Retina (tissue), 1 donor: Measurements from ENCODE around the gene ATF7IP.
"Not testable (repeated sequence)": the region's sequence is repeated elsewhere in the genome, so short reads cannot be mapped to it uniquely, and the experiment has no call there.

Experiments used
- DNase-seq: peaks from one replicate; pipeline ENCODE4 v3.0.0-alpha.2; 2016

ATF7IP gene

DNA sequence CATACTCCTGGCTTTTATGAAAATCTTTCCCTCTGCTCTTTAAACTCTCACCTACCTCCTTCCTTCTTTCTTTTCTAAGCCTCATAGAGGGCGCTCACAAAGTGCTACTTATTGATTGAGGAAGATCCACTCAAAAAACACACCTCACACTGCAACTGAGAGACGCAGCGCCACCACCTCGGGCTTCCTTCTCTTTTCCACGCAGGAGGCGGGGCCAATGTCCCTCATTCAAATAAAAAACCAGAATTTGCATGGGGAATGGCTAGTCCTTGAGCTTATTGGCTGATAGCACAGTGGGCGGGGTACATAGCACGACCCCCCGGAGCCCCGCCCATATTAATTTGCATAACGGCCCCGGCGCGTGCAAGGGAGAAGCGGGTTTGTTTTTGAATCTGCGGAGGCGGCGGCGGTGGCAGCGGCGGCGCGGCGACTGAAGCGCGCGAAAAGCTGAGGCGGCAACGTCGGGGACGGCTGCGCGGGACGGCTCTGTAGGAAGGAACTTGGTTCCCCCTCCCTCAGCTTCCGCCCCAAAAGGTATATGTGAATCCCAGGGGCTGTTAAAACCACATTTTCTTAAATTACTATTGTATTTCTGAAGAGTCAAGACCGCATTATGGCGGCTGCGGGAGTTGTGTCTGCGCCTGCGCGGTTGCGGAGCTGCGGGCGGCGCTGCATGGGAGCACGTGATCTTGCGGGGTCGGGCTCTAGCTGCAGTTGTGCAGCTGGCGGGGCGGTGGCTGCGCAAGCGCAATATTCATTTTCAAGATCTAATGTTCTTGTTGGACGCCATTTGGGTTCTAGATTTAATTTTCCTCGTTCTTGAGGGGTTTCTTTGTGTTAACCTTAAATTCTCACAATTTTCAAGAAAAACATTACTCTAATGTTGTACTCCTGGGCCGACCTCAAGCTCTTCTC lies at the start of gene ATF7IP:
Gene ATF7IP (plus strand): TSS at position 389 of the 915 bp plus-strand sequence. CDS start 58,234 bp downstream, outside the sequence.
- DNase-seq = peak; percentile 98

DNA sequence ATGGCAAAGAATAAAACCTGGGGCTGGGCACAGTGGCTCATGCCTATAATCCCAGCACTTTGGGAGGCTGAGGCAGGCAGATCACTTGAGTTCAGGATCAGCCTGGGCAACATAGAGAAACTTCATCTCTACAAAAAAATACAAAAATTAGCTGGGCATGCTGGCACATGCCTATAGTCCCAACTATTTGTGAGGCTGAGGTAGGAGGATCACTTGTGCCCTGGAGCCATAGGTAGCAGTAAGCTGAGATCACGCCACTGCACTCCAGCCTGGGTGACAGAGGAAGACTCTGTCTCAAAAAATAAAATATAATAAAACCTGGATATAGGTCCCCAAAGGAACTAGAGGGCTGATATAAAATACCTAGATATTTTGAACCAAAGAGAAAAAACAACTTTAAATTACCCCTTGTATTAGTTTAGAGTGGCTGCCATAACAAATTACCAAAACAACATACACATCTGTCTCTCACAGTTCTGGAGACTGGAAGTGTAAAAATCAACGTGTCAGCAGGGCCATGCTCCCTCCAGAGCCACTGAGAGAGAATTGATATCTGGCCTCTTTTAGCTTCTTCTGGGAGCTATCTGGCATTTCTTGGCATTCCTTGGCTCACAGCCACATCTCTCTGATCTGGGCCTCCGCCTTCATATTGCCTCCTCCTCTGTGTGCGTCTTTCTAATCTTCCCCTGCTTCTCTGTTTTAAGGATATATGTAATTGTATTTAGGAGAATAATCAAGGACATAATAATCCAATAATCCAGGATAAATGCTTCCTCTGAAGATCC lies 47.9 kb upstream of the ATF7IP start:
- no peak for DNase-seq

- not testable (repeated sequence) for DNase-seq
These were observed 45.6 kb upstream of the ATF7IP start for GRCh38 chr12:14319704-14320427.

DNA sequence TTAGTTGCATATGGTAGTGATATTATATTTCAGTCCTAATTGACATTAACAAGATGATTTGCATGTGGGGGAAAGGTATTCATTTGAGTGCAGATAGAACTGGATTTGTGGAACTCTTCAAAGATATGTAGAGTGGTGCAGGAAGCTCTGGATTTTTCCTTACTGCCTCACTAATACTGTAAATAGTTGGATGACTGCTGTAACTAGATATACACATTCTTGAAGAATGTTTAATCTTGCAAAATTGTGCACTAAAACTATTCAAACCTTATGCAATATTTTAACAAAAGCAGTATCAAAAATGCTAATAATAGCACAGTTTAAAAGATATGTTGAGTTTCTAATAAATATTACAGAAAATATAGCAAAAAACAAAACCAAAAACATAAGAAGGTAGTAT lies 43.1 kb upstream of the ATF7IP start:
- DNase-seq = no peak

GRCh38 chr12:14325716-14326343 lies 39.7 kb upstream of the ATF7IP start:
- no peak for DNase-seq

- no peak for DNase-seq
These were observed 38.8 kb upstream of the ATF7IP start for GRCh38 chr12:14326699-14327098.

DNA sequence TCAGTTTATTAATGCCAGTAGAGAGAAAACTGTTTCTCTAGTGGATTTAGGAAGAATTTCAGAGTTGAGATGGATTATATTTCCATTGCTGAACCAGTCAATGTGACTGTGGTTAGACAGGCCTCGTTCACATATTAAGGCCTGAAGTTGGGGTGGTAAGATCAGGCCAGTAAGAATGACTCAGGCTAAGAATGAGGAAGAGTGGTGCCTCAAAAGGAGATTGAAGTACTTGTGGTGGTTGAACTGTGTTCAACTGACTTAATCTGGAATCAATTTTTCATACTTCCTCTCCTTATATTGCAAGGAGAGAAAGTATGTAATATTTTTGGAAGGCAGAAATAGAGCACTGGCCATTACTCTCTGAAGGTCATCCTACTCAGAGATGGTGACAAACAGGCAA lies 37.8 kb upstream of the ATF7IP start:
- no peak for DNase-seq

GRCh38 chr12:14332482-14332881 lies 33.0 kb upstream of the ATF7IP start:
- DNase-seq = no peak

DNA sequence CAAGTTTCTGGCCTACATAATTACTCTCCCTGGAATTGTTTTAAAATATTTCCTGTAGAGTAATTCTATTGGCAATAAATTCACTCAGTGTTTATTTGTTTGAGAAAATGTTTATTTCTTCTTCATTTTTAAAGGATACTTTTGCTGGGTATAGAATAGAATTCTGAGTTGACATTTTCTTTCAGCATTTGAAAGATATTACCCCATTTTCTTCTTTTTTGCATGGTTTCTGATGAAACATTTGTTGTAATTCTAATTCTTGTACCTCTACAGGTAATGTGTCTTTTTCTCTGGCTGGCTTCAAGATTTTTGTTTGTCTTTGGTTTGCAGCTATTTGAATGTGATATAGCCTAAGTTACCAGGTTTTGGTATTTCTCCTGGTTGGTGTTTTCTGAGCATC lies 25.1 kb upstream of the ATF7IP start:
- no peak for DNase-seq

DNA sequence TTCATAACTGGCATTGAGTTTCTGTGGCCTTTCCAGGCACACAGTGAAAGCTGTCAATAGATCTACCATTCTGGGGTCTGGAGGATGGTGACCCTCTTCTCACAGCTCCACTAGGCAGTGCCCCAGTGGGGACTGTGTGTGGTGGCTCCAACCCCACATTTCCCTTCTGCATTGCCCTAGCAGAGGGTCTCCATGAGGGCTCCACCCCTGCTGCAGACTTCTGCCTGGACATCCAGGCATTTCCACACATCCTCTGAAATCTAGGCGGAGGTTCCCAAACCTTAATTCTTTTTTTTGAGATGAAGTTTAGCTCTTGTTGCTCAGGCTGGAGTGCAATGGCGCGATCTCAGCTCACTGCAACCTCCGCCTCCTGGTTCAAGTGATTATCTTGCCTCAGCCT lies 14.0 kb upstream of the ATF7IP start:
- not testable (repeated sequence) for DNase-seq

GRCh38 chr12:14352066-14352465 lies 13.4 kb upstream of the ATF7IP start:
- not testable (repeated sequence) for DNase-seq

GRCh38 chr12:14354665-14355064 lies 10.8 kb upstream of the ATF7IP start:
- DNase-seq = not testable (repeated sequence)

DNA sequence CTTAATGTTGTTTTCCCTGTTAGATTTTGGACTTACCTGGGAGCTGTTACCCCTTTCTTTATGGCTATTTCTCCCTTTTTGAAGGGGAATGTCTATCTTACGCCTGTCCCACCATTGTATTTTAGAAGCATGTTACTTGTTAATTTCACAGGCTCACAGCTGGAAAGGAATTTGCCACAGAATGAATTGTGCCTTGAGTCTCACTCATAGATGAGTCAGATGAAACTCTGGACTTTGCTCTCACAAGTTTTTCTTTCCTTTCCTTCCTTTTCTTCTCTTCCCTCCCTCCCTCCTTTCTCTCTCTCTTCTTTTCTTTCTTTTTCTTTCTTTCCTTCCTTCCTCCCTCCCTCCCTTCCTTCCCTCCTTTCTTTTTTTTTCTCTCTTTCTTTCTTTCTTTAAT lies 9.3 kb upstream of the ATF7IP start:
- no peak for DNase-seq

- DNase-seq = no peak
These were observed 8.0 kb upstream of the ATF7IP start for GRCh38 chr12:14357486-14357885.

- no peak for DNase-seq
These were observed 3.1 kb upstream of the ATF7IP start for GRCh38 chr12:14362352-14362751.

GRCh38 chr12:14364583-14365271 lies 755 bp upstream of the ATF7IP start:
- no peak for DNase-seq

DNA sequence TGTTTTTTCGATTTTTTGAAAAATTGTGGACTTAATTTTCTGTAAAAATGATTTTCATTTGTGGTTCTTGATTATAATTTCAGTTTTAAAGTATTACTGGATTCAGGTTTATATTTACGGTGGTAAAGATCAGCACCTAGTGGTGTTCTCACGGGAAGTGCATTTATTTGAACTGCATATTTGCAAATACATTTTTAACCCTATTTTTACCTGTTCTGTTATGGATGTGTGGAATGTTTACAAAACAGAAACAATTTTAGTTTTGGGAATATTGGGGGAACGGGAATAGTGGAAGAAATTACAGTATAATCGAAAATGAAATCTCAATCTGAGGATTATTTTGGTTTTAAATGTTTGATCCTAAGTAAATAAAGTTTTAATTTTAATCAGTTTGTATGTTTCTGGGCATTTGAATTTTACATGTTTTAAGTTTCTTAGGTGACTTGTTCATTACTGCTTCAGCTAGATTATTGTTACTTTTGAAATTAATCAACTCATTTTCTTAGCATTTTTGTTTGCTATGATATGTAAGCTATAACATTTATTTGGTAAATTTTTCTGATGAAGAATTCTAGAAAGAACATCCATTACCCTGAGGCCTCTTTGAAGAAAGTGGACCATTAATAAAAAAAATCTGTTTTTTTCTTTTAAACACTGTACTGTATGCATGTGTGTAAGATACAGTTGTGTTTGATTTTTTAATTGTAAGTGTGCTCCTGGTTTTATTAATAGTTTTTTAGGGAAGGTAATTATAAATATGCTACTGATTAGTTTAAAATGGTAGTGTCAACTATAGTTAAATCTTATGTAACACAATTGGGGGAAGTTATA lies 942 bp downstream of the ATF7IP start:
- DNase-seq = no peak

- no peak for DNase-seq
These were observed 1.7 kb downstream of the ATF7IP start for GRCh38 chr12:14367040-14367661.

DNA sequence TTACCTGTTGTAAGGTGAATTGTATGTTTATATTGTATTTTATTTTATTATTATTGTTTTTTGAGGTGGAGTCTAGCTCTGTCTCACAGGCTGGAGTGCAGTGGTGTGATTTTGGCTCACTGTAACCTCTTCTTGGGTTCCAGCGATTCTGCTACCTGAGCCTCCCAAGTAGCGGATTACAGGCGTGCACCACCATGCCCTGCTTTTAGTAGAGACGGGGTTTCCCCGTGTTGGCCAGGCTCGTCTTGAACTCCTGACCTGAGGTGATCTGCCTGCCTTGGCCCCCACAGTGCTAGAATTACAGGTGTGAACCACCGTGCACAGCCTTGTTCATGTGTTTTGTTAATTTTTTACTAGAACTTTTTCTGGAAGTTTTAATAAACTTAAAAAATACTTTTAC lies 3.8 kb downstream of the ATF7IP start:
- no peak for DNase-seq

DNA sequence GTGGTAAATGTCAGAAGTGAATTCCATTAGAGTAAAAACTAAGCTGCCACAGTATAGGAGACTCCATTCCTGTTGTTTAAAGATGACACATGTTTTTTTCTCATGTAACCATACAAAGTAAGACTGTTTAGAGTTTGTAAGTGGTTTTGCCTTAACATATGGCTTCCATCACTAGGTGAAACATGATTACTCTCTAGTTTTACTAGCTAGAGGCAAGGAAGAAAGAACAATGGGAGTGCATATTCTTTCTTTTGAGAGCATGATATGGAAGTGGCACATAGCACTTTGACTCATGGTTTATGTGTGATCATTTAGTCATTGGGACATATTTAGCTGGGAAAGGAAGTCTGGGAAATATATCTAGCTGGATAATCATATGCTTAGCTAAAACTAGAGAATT lies 7.7 kb downstream of the ATF7IP start:
- no peak for DNase-seq

DNA sequence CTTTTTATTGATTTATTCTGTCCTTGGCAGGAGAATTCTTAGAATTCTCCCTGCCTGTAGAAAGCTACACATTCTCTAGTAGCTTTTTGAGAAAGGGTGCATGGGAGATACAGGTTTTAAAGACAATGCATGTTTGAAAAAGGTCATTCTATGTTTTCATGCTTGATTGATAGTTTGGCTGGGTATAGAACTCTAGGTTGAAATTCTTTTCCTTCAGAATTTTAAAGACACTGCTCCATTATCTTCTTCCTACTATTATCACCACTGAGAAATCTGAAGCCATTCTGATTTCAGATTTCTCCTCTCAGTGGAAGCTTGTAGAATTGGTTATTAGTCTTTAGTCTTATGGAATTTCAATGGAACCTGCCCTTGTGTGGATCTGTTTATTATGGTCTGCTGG lies 14.0 kb downstream of the ATF7IP start:
- DNase-seq = no peak
